Karpas-422 (cell line): ENCODE data around the gene PTGIS. TPM values are rescaled to one million over a fixed set of nuclear protein-coding genes. Genes with fewer than 3 reads are reported as not detected.
"Not testable (repeated sequence)": the region's sequence is repeated elsewhere in the genome, so short reads cannot be mapped to it uniquely, and the experiment has no call there.

Experiments used
- DNase-seq: peaks from one replicate; pipeline ENCODE4 v3.0.0-alpha.2; 2015
- H2AFZ ChIP-seq: fragments of 200-600 bp; sonication (generic); 2 replicates; pipeline ENCODE4 v1.6.1; 2014; ENCODE audit warnings: antibody characterized with exemption, low read length, mixed read lengths
- H3K27ac ChIP-seq: fragments of 200-600 bp; sonication (generic); 2 replicates; pipeline ENCODE4 v1.5.1; 2014; ENCODE audit warnings: mild to moderate bottlenecking, low read length, moderate library complexity
- H3K27me3 ChIP-seq: fragments of 200-600 bp; sonication (generic); 2 replicates; pipeline ENCODE4 v1.6.1; 2014; ENCODE audit warnings: low read length, mixed read lengths
- H3K36me3 ChIP-seq: fragments of 200-600 bp; sonication (generic); 2 replicates; pipeline ENCODE4 v1.6.1; 2014; ENCODE audit warnings: low read length, mixed read lengths; ENCODE audit not compliant: insufficient read depth
- H3K4me1 ChIP-seq: fragments of 200-600 bp; sonication (generic); 2 replicates; pipeline ENCODE4 v1.6.1; 2014; ENCODE audit warnings: mild to moderate bottlenecking, low read length, mixed read lengths
- H3K4me2 ChIP-seq: fragments of 200-600 bp; sonication (generic); 2 replicates; pipeline ENCODE4 v1.6.1; 2014; ENCODE audit warnings: low read length, low read depth, mild to moderate bottlenecking; ENCODE audit not compliant: poor library complexity, severe bottlenecking
- H3K4me3 ChIP-seq: fragments of 200-600 bp; sonication (generic); 2 replicates; pipeline ENCODE4 v1.5.1; 2014; ENCODE audit warnings: mild to moderate bottlenecking, antibody characterized with exemption, low read length, mixed read lengths
- H3K79me2 ChIP-seq: fragments of 200-600 bp; sonication (generic); 2 replicates; pipeline ENCODE4 v1.6.1; 2014; ENCODE audit warnings: mild to moderate bottlenecking, low read length, mixed read lengths
- H3K9ac ChIP-seq: fragments of 200-600 bp; sonication (generic); 2 replicates; pipeline ENCODE4 v1.6.0; 2014; ENCODE audit warnings: low read length
- H3K9me2 ChIP-seq: fragments of 200-600 bp; sonication (generic), shearing (Covaris generic); replicated peaks from 2 replicates; pipeline ENCODE4 v1.6.0; 2014; ENCODE audit warnings: mild to moderate bottlenecking, low read length, moderate library complexity; ENCODE audit not compliant: insufficient read depth
- H3K9me3 ChIP-seq: fragments of 300-700, 200-600 bp; sonication (generic); 2 replicates; pipeline ENCODE4 v1.6.1; 2014; ENCODE audit warnings: low read length, mixed read lengths
- H4K20me1 ChIP-seq: fragments of 200-600 bp; sonication (generic); 2 replicates; pipeline ENCODE4 v1.6.1; 2014; ENCODE audit warnings: mild to moderate bottlenecking, antibody characterized with exemption, low read length, low read depth; ENCODE audit not compliant: insufficient read depth
- total RNA-seq: library from RNA; depleted of rRNA; stranded (reverse); fragments of >200 nt; shearing (Covaris generic); gene quantifications from 2 replicates; pipeline ENCODE4 v1.2.3, GENCODE V29; 2014; ENCODE audit warnings: low replicate concordance; rRNA removed

The PTGIS gene
- total RNA-seq = not detected in 2 replicates

DNA sequence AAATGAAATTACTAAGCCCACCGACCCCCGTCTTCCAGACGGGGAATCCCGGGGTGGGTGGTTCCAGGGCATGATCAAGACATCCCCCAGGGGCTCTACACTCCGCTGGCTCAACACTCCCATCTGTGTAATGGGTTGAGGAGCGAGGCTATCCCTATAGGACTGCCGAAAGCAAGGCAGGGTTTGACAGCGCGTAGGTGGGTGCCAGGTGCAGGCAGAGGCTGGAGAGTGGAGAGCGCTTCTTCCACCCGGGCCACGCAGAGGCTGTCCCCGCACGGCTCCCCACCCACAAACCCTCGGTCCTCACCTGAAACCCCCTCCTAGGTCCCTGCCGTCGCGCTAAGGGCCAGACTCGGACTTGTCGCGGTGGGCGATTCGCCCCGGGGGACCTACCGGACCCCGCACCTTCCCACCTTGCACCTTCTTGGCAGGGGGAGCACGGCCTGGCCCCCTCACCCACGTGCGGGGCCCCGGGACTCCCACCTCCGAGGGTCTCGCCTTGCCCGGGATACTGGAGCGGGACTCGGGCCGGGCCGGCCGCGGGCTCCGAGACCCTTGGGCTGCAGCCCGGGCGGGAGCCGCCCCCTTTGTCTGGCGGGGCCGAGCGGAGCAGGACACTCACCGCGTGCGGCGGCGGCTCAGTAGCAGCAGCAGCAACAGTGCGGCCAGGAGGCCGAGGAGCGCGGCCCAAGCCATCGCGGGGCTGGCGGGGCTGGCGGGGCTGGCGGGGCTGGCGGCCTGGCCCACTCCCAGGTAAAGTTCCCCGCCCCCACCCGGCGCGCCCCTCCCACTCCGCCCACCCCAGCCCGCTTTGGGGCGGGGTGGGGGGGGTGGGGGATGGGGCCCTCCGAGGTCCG lies at the start of gene PTGIS:
PTGIS (minus strand) TSS at position 717 of the 857 bp plus-strand sequence; CDS start at position 696, 21 bp downstream.
- no peak within 1 kb of the TSS for H3K9ac ChIP-seq
- no peak within 1 kb of the TSS for H3K4me2 ChIP-seq
- no peak for DNase-seq

DNA sequence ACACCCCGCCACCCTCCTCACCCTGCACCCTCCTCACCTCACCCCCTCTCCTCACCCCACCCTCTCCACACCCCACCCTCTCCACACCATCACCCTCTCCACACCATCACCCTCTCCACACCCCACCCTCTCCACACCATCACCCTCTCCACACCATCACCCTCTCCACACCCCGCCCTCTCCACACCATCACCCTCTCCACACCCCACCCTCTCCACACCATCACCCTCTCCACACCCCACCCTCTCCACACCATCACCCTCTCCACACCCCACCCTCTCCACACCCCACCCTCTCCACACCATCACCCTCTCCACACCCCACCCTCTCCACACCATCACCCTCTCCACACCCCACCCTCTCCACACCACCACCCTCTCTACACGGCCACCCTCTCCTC lies 49.5 kb upstream of the PTGIS start:
- not testable (repeated sequence) for H3K9me3 ChIP-seq, H2AFZ ChIP-seq, H3K27me3 ChIP-seq, H3K4me3 ChIP-seq, H3K36me3 ChIP-seq, H3K79me2 ChIP-seq, H3K9me2 ChIP-seq, H3K27ac ChIP-seq, H3K9ac ChIP-seq, H3K4me2 ChIP-seq, H4K20me1 ChIP-seq
- DNase-seq = peak; percentile 39
- H3K4me1 ChIP-seq = peaks cover 31% of the 10 kb centered on the region

More for the DNA sequence above, at the start of gene PTGIS:
- no peaks in the 10 kb centered on the region for H3K4me1 ChIP-seq
- no peaks in the 10 kb centered on the region for H4K20me1 ChIP-seq
- no peaks in the 10 kb centered on the region for H3K9me2 ChIP-seq
- no peaks in the 10 kb centered on the region for H3K79me2 ChIP-seq
- H3K36me3 ChIP-seq = no peaks in the 10 kb centered on the region
- no peak within 1 kb of the TSS for H3K27ac ChIP-seq
- H2AFZ ChIP-seq = no peak within 1 kb of the TSS
- H3K4me3 ChIP-seq = no peak within 1 kb of the TSS
- no peaks in the 10 kb centered on the region for H3K9me3 ChIP-seq
- no peaks in the 10 kb centered on the region for H3K27me3 ChIP-seq

GRCh38 chr20:49616154-49617007 lies 48.4 kb upstream of the PTGIS start:
- H3K9me3 ChIP-seq = no peaks in the 10 kb centered on the region
- H3K36me3 ChIP-seq = no peaks in the 10 kb centered on the region
- H3K79me2 ChIP-seq = no peaks in the 10 kb centered on the region
- H4K20me1 ChIP-seq = 0 out of 2 replicates have a peak, but pooled peaks cover 4% of the 10 kb centered on the region
- no peak for DNase-seq
- no peak overlapping the region for H3K9ac ChIP-seq
- H3K4me1 ChIP-seq = peaks cover 27% of the 10 kb centered on the region
- H3K9me2 ChIP-seq = no peaks in the 10 kb centered on the region
- no peaks in the 10 kb centered on the region for H3K27me3 ChIP-seq
- H2AFZ ChIP-seq = no peak overlapping the region
- H3K27ac ChIP-seq = no peak overlapping the region
- H3K4me2 ChIP-seq = no peak overlapping the region
- H3K4me3 ChIP-seq = no peak overlapping the region

GRCh38 chr20:49615401-49616153 lies 47.6 kb upstream of the PTGIS start:
- no peak overlapping the region for H3K27ac ChIP-seq
- H3K4me3 ChIP-seq = no peak overlapping the region
- no peaks in the 10 kb centered on the region for H3K79me2 ChIP-seq
- no peak overlapping the region for H2AFZ ChIP-seq
- H3K9me2 ChIP-seq = no peaks in the 10 kb centered on the region
- H3K9me3 ChIP-seq = no peaks in the 10 kb centered on the region
- H3K27me3 ChIP-seq = no peaks in the 10 kb centered on the region
- H3K4me2 ChIP-seq = no peak overlapping the region
- no peak for DNase-seq
- H3K9ac ChIP-seq = no peak overlapping the region
- H4K20me1 ChIP-seq = 0 out of 2 replicates have a peak, but pooled peaks cover 4% of the 10 kb centered on the region
- H3K36me3 ChIP-seq = no peaks in the 10 kb centered on the region
- peaks cover 23% of the 10 kb centered on the region for H3K4me1 ChIP-seq

GRCh38 chr20:49615051-49615400 lies 47.1 kb upstream of the PTGIS start:
- not testable (repeated sequence) for H3K36me3 ChIP-seq, H3K9ac ChIP-seq

DNA sequence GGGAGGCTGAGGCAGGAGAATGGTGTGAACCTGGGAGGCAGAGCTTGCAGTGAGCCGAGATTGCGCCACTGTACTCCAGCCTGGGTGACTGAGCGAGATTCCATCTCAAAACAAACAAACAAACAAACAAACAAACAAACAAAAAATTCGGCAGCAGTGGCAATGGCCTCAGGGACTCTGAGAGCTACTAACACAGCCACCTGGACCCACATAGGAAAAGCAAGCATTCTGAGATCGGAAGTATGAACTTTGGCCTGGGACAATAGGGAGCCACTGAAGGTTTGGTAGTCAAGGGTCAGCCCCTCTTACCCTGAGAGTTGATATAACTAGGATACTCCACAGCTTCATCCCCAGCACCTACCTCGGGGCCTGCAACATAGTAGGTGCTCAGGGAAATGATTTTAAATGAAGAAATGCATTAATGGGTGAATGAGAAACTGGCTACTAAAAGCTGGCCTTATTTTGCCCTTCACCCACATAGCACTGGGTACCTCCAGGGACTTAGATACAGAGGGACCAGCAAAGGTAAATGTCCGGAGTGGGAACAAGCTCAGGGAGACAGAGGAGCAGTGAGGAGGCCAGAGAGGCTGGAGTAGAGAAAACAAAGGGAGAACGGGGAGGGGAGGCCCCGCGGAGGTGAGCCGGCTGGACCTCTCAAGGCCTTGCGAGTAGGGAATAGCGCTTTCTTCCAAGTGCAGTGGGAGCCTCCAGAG lies 46.6 kb upstream of the PTGIS start:
- Histone ChIP-seq H3K36me3 (no peaks in the 10 kb centered on the region), H3K4me1 (peaks cover 12% of the 10 kb centered on the region), H4K20me1 (0 out of 2 replicates have a peak, but pooled peaks cover 4% of the 10 kb centered on the region), H3K9me3 (no peaks in the 10 kb centered on the region), H3K4me2 (no peak overlapping the region), H3K27me3 (no peaks in the 10 kb centered on the region), H3K79me2 (no peaks in the 10 kb centered on the region), H3K4me3 (no peak overlapping the region), H3K9ac (no peak overlapping the region), H3K27ac (no peak overlapping the region), H2AFZ (no peak overlapping the region), H3K9me2 (no peaks in the 10 kb centered on the region)
- no peak for DNase-seq

More at GRCh38 chr20:49615051-49615400, 47.1 kb upstream of the PTGIS start:
- peaks cover 18% of the 10 kb centered on the region for H3K4me1 ChIP-seq
- not testable (repeated sequence) for H3K27me3 ChIP-seq, H3K27ac ChIP-seq, H2AFZ ChIP-seq, H3K9me3 ChIP-seq, H3K9me2 ChIP-seq, H3K4me3 ChIP-seq, H3K4me2 ChIP-seq, H3K79me2 ChIP-seq, H4K20me1 ChIP-seq, DNase-seq

DNA sequence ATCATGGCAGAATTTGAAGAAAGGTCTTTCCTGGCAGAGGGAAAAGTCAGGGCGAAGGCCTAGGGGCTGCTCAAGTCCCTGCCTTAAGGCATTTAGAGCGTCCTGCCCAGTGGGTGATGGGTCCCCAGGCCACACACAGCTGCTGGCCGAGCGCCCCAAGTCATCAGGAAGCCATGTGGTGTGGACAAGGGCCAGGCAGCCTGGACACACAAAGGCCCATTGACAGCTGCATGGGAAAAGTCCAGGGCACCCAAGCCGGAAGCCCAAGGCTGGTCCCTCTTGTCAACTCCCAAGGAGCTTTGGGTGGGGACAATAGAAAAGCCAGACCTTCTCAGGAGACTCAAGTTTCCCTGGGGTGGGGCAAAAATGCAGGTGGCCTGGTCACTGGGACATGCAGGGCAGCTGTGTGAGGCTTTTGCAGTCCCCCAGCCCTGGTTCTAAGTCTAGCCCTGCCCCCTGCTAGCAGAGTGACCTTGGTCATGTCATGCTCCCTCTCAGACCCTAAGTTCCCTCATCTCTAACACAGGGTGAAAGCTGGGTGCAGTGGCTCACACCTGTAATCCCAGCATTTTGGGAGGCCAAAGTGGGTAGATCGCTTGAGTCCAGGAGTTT lies 44.3 kb upstream of the PTGIS start:
- DNase-seq = no peak
- H3K27me3 ChIP-seq = no peaks in the 10 kb centered on the region
- no peaks in the 10 kb centered on the region for H3K79me2 ChIP-seq
- H3K9ac ChIP-seq = no peak overlapping the region
- no peak overlapping the region for H2AFZ ChIP-seq
- H3K36me3 ChIP-seq = no peaks in the 10 kb centered on the region
- no peak overlapping the region for H3K4me3 ChIP-seq
- H3K4me2 ChIP-seq = no peak overlapping the region
- no peak overlapping the region for H3K27ac ChIP-seq
- H4K20me1 ChIP-seq = peaks cover 4% of the 10 kb centered on the region; the same call in 1 of the 2 replicates
- no peaks in the 10 kb centered on the region for H3K9me3 ChIP-seq
- H3K4me1 ChIP-seq = peaks cover 11% of the 10 kb centered on the region
- H3K9me2 ChIP-seq = no peaks in the 10 kb centered on the region
